Osteoblast (primary cell): Measurements from ENCODE around the gene RNF115. TPM values are rescaled to one million over a fixed set of nuclear protein-coding genes. Genes with fewer than 3 reads are reported as not detected.
"Not testable (repeated sequence)": the region's sequence is repeated elsewhere in the genome, so short reads cannot be mapped to it uniquely, and the experiment has no call there.

Experiments used
- DNase-seq: peaks from one replicate; pipeline ENCODE4 v3.0.0; 2011; ENCODE audit warnings: low spot score, mixed read lengths; ENCODE audit not compliant: insufficient read length; ENCODE audit errors: missing footprints
- H2AFZ ChIP-seq: 2 replicates; pipeline ENCODE4 v1.6.0; 2011; ENCODE audit warnings: mild to moderate bottlenecking, low read length
- H3K27ac ChIP-seq: 2 replicates; pipeline ENCODE4 v1.5.1; 2011; ENCODE audit warnings: mild to moderate bottlenecking, low read depth, low read length, moderate library complexity
- H3K27me3 ChIP-seq: 2 replicates; pipeline ENCODE4 v1.6.0; 2012; ENCODE audit warnings: mild to moderate bottlenecking, control low read depth, inconsistent platforms, low read length, moderate library complexity; ENCODE audit not compliant: insufficient read depth
- H3K36me3 ChIP-seq: 2 replicates; pipeline ENCODE4 v1.5.1; 2011; ENCODE audit warnings: mild to moderate bottlenecking, low read length, control low read depth, moderate library complexity; ENCODE audit not compliant: insufficient read depth
- H3K4me1 ChIP-seq: 2 replicates; pipeline ENCODE4 v1.5.1; 2011; ENCODE audit warnings: mild to moderate bottlenecking, low read length, control low read depth, moderate library complexity; ENCODE audit not compliant: insufficient read depth
- H3K4me2 ChIP-seq: 2 replicates; pipeline ENCODE4 v1.6.0; 2011; ENCODE audit warnings: mild to moderate bottlenecking, low read length; ENCODE audit not compliant: insufficient read depth
- H3K4me3 ChIP-seq: fragments of 200-600 bp; sonication (generic); 3 replicates; pipeline ENCODE4 v1.5.1; 2012; ENCODE audit warnings: mild to moderate bottlenecking, low read length, inconsistent platforms; ENCODE audit not compliant: insufficient read depth
- H3K79me2 ChIP-seq: 2 replicates; pipeline ENCODE4 v1.6.0; 2012; ENCODE audit warnings: mild to moderate bottlenecking, low read length, control low read depth, inconsistent platforms; ENCODE audit not compliant: insufficient read depth
- H3K9me3 ChIP-seq: 2 replicates; pipeline ENCODE4 v1.5.1; 2011; ENCODE audit warnings: low read depth, low read length, control low read depth
- H4K20me1 ChIP-seq: 2 replicates; pipeline ENCODE4 v1.6.0; 2012; ENCODE audit warnings: mild to moderate bottlenecking, low read length, control low read depth; ENCODE audit not compliant: insufficient read depth
- total RNA-seq: library from RNA; depleted of rRNA; stranded (reverse); fragments of >200 nt; gene quantifications from 2 replicates; pipeline ENCODE4 v1.2.3, GENCODE V29; 2012
- TF ChIP-seq, protein P1 (sequence below): IDR thresholded peaks from 2 replicates; pipeline ENCODE4 v1.5.1; 2011; ENCODE audit warnings: mild to moderate bottlenecking, low read depth, low read length, moderate library complexity; ENCODE audit errors: extremely low read depth

The RNF115 gene
- total RNA-seq, 1 donor, result 23.2 TPM

DNA sequence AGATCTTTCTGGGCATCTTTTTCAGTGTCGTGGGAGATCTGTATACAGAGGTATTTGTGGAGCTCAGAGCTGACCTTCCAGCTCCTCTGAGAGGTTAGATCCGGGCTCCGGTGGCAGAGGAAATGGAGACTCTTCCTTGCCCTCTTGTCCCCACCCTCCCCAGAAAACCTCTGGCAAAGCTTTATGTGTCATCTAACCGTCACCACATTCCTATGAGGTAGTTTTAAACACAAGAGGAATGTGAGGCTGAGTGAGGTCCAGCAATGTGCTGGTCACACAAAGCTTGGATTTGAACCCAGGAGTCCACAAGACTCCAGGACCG, 103.4 kb downstream of the RNF115 start:
- Histone ChIP-seq H3K27ac (peak overlapping the region; percentile 81), H3K4me1 (peaks cover 21% of the 10 kb centered on the region), H2AFZ (peak overlapping the region; percentile 89), H3K36me3 (no peaks in the 10 kb centered on the region), H3K4me3 (peak overlapping the region; percentile 72), H4K20me1 (no peaks in the 10 kb centered on the region), H3K9me3 (no peaks in the 10 kb centered on the region), H3K27me3 (no peaks in the 10 kb centered on the region), H3K4me2 (peak overlapping the region; percentile 97), H3K79me2 (no peaks in the 10 kb centered on the region)
- TF ChIP-seq, protein P1, sequence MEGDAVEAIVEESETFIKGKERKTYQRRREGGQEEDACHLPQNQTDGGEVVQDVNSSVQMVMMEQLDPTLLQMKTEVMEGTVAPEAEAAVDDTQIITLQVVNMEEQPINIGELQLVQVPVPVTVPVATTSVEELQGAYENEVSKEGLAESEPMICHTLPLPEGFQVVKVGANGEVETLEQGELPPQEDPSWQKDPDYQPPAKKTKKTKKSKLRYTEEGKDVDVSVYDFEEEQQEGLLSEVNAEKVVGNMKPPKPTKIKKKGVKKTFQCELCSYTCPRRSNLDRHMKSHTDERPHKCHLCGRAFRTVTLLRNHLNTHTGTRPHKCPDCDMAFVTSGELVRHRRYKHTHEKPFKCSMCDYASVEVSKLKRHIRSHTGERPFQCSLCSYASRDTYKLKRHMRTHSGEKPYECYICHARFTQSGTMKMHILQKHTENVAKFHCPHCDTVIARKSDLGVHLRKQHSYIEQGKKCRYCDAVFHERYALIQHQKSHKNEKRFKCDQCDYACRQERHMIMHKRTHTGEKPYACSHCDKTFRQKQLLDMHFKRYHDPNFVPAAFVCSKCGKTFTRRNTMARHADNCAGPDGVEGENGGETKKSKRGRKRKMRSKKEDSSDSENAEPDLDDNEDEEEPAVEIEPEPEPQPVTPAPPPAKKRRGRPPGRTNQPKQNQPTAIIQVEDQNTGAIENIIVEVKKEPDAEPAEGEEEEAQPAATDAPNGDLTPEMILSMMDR, result no peak
- peak; percentile 90 for DNase-seq

DNA sequence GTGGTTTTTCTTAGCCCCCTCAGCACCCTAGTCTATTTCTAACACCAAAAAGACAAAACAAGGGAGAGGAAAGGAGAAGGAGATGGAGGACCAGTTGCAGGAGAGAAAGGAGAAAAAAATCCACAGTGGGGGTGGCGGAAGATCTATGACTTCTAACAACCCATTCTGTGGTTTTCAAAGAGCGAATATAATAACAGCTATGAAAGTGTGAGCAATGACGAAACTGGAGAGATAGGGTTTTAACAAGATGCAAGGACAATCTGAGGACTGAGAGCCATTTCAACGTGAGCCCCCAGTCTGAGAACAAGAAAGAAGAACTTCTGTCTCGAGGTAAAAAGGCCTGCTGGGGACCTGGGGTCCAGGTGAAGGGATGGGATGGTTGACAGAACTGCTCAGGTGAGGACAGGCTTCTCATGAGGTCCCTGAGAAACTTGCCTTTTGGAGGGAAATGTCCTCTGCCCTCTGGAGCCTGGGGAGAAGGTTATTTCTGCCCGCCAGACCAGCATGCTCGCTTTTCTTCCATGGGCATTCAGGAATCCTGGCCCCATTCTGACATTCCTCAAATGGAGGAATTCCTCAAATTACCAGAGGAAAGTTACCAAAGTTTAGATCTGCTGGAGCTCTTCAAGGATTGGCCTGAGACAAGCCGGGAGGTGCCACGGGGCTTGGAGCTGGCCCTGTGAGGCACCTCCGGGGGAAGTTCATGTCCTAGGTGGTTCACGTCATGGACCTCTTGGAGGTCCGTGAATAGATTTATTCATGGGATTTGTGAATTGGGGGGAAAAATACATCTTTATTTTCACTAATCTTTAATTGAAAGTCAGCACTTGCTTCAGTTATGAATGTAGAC, 104.4 kb downstream of the RNF115 start, which contains the start of gene CD160:
TSS of gene CD160 (plus strand) at position 270 of the 850 bp plus-strand sequence. CDS start 8,829 bp downstream, outside the sequence.
- H3K9me3 ChIP-seq, result no peaks in the 10 kb centered on the region
- no peaks in the 10 kb centered on the region for H3K79me2 ChIP-seq
- no peaks in the 10 kb centered on the region for H4K20me1 ChIP-seq
- peaks cover 21% of the 10 kb centered on the region for H3K4me1 ChIP-seq
- H3K27ac ChIP-seq, result peak within 1 kb of the TSS; percentile 81
- H3K36me3 ChIP-seq, result no peaks in the 10 kb centered on the region
- peak within 1 kb of the TSS; percentile 97 for H3K4me2 ChIP-seq
- peak within 1 kb of the TSS; percentile 89 for H2AFZ ChIP-seq
- DNase-seq, result no peak
- peak within 1 kb of the TSS; percentile 72 for H3K4me3 ChIP-seq
- TF ChIP-seq, protein P1, result no peak
- no peaks in the 10 kb centered on the region for H3K27me3 ChIP-seq

DNA sequence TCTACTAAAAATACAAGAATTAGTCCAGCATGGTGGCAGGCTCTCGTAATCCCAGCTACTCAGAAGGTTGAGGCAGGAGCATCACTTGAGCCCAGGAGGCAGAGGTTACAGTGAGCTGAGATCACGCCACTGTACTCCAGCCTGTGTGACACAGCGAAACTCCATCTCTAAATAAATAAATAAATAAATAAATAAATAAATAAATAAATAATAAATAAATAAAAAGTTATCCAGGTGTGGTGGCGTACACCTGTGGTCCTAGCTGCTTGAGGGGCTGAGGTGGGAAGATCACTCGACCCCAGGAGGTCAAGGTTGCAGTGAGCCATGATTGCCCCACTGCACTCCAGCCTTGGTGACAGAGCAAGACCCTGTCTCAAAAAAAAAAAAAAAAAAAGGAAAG, 105.4 kb downstream of the RNF115 start:
- not testable (repeated sequence) for H3K4me2 ChIP-seq, H3K36me3 ChIP-seq, H3K79me2 ChIP-seq, DNase-seq, H3K27me3 ChIP-seq, H4K20me1 ChIP-seq, H2AFZ ChIP-seq, H3K4me3 ChIP-seq, H3K9me3 ChIP-seq, H3K27ac ChIP-seq
- H3K4me1 ChIP-seq, result peaks cover 21% of the 10 kb centered on the region

DNA sequence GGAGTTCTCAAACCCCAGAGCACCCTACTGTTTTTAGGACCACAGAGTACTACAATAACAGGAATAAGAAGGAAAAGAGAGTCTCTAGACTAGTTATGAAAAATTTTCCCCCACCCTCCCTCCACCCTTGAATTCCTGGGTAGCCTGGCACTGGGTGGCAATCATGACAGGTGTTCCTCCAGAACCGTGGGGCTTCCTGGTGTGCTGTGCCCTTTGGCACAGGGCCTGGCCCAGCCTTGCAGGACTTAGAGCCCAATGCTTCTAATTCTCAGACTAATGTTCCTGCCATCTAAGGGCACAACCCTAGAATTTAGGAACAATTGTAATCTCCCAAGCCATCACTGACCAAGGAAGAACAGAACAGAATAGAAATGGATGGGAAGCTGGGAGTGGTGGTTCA, 106.1 kb downstream of the RNF115 start:
- no peak for DNase-seq
- Histone ChIP-seq H4K20me1 (no peaks in the 10 kb centered on the region), H3K79me2 (no peaks in the 10 kb centered on the region), H3K4me2 (no peak overlapping the region), H3K9me3 (no peaks in the 10 kb centered on the region), H3K4me1 (peaks cover 21% of the 10 kb centered on the region), H3K36me3 (no peaks in the 10 kb centered on the region), H3K27me3 (no peaks in the 10 kb centered on the region), H2AFZ (no peak overlapping the region), H3K4me3 (no peak overlapping the region), H3K27ac (no peak overlapping the region)
- TF ChIP-seq, protein P1, result no peak
